K562 (cell line): Measurements from ENCODE around the gene GYPC. TPM values are rescaled to one million over a fixed set of nuclear protein-coding genes. Genes with fewer than 3 reads are reported as not detected.

Experiments used
- ATAC-seq: fragments of 200-7000 bp; cut with Tn5 transposase; 3 replicates; pipeline ENCODE4 v1.9.1; 2020; ENCODE audit warnings: moderate library complexity
- BruUV-seq: library from RNA; stranded (reverse); fragments of 400-500 nt; replicated peaks from 2 replicates; lab custom pipeline; 2021; lab: Mats Ljungman, UMichigan
- CTCF ChIA-PET: fragments of 300-600 bp; formaldehyde crosslinking; extraction: SDS; loops from one replicate; lab custom pipeline; 2021; ENCODE audit warnings: low intra/inter-chr PET ratio; lab: Yijun Ruan, JAX
- POLR2A ChIA-PET: fragments of 300-600, 350-650 bp; sonication (Branson Sonifier 250); formaldehyde crosslinking; extraction: SDS; loops from one replicate; lab custom pipeline; 2021; ENCODE audit warnings: antibody characterized with exemption, inconsistent platforms; lab: Yijun Ruan, JAX
- DNase-seq, 4 experiments: peaks; one replicate each; pipeline versions ENCODE4 v3.0.0 to v3.0.0-alpha.2; 2011 to 2018; ENCODE audit warnings: low spot score in 3 of 4, mixed read lengths in 3 of 4; ENCODE audit errors: extremely low read depth in 1 of 4
- FAIRE-seq: peaks from 2 replicates; lab custom pipeline; 2011; peaks lifted over from hg19 to GRCh38; lab: Jason Lieb, UNC
- H2AFZ ChIP-seq: 2 replicates; pipeline ENCODE4 v1.6.0; 2011; ENCODE audit warnings: low read depth, low read length, control low read depth, inconsistent platforms
- H3K27ac ChIP-seq: fragments of 200-600 bp; 3 replicates; pipeline ENCODE4 v1.8.0; 2011; ENCODE audit warnings: low read depth, mild to moderate bottlenecking, control low read depth, inconsistent platforms, low read length, moderate library complexity, mixed read lengths; ENCODE audit errors: extremely low read depth
- H3K27me3 ChIP-seq, 2 experiments: fragments of 300-600 bp in 1 of 2; 2 replicates in 1 of 2; 3 replicates in 1 of 2; pipeline versions ENCODE4 v1.6.0 to v1.8.0; 2011; ENCODE audit warnings: inconsistent platforms in 2 of 2, low read length in 2 of 2, mild to moderate bottlenecking in 1 of 2, mixed read lengths in 1 of 2, moderate library complexity in 1 of 2; ENCODE audit not compliant: control insufficient read depth in 2 of 2, insufficient read depth in 2 of 2
- H3K36me3 ChIP-seq: fragments of 300-600 bp; 3 replicates; pipeline ENCODE4 v1.8.0; 2011; ENCODE audit warnings: mild to moderate bottlenecking, low read length, inconsistent platforms; ENCODE audit not compliant: control insufficient read depth, insufficient read depth
- H3K4me1 ChIP-seq, 2 experiments: fragments of 200-600 bp in 1 of 2; replicated peaks in 1 of 2; 2 replicates in 1 of 2; 3 replicates in 1 of 2; pipeline versions ENCODE4 v1.5.1 to v1.8.0; 2011; ENCODE audit warnings: inconsistent platforms in 2 of 2, low read length in 2 of 2, mild to moderate bottlenecking in 1 of 2, mixed read lengths in 1 of 2, moderate library complexity in 1 of 2; ENCODE audit not compliant: control insufficient read depth in 2 of 2, insufficient read depth in 2 of 2
- H3K4me2 ChIP-seq: 2 replicates; pipeline ENCODE4 v1.6.1; 2011; ENCODE audit warnings: low read length, control low read depth, inconsistent platforms, mixed read lengths; ENCODE audit not compliant: insufficient read depth
- H3K4me3 ChIP-seq: fragments of 200-600 bp; sonication (generic), shearing (Covaris generic); 2 replicates; pipeline ENCODE4 v1.5.1; 2016; ENCODE audit warnings: control low read depth, inconsistent platforms
- H3K79me2 ChIP-seq: fragments of 200-600 bp; 3 replicates; pipeline ENCODE4 v1.8.0; 2011; ENCODE audit warnings: low read length, inconsistent platforms; ENCODE audit not compliant: control insufficient read depth, insufficient read depth
- H3K9ac ChIP-seq, 2 experiments: 2 replicates each; pipeline versions ENCODE4 v1.6.0 to v1.6.1; 2011; ENCODE audit warnings: low read depth in 2 of 2, low read length in 2 of 2, control low read depth in 1 of 2, inconsistent platforms in 1 of 2, mild to moderate bottlenecking in 1 of 2, mixed read lengths in 1 of 2; ENCODE audit not compliant: insufficient read depth in 1 of 2
- H3K9me1 ChIP-seq: one replicate; pipeline ENCODE4 v1.6.0; 2011; ENCODE audit warnings: inconsistent platforms, mild to moderate bottlenecking, low read length, moderate library complexity; ENCODE audit not compliant: control insufficient read depth, insufficient read depth
- H3K9me3 ChIP-seq: replicated peaks from 2 replicates; pipeline ENCODE4 v1.5.1; 2011; ENCODE audit warnings: low read depth, low read length, inconsistent platforms; ENCODE audit not compliant: control insufficient read depth, insufficient read depth
- H4K20me1 ChIP-seq: replicated peaks from 2 replicates; pipeline ENCODE4 v1.6.1; 2011; ENCODE audit warnings: low read length, inconsistent platforms, mixed read lengths; ENCODE audit not compliant: control insufficient read depth, insufficient read depth
- BMI1 ChIP-seq: fragments of 150-350 bp; IDR thresholded peaks from 2 replicates; pipeline ENCODE4 v1.6.1; 2014; ENCODE audit warnings: low read length
- BRD4 ChIP-seq: fragments of 200-600 bp; sonication (generic); IDR thresholded peaks from 2 replicates; pipeline ENCODE4 v1.6.1; 2017; ENCODE audit warnings: inconsistent platforms
- FOSL1 ChIP-seq: fragments of 200-800 bp; sonication (Bioruptor generic); conservative IDR thresholded peaks from 2 replicates; pipeline ENCODE4 v1.6.1; 2016; ENCODE audit warnings: missing genetic modification characterization, missing compliant biosample characterization
- NKRF ChIP-seq: fragments of 450-650 bp; IDR thresholded peaks from 2 replicates; pipeline ENCODE4 v1.6.1; 2016; ENCODE audit warnings: borderline replicate concordance
- NR2C2 ChIP-seq, 2 experiments: fragments of 200-800 bp in 1 of 2; sonication (Bioruptor generic) in 1 of 2; sonication (generic) in 1 of 2; formaldehyde crosslinking in 1 of 2; IDR thresholded peaks; 2 replicates each; pipeline versions ENCODE4 v1.6.1 to v1.8.0; 2016 to 2022; ENCODE audit warnings: mild to moderate bottlenecking in 1 of 2, missing compliant biosample characterization in 1 of 2, missing genetic modification characterization in 1 of 2, missing genetic modification reagents in 1 of 2
- PRPF4 ChIP-seq: fragments of 200-400 bp; formaldehyde crosslinking; IDR thresholded peaks from one replicate; pipeline ENCODE4 v1.6.1; 2017; ENCODE audit warnings: low read length, low read depth, mild to moderate bottlenecking; ENCODE audit not compliant: insufficient read depth, poor library complexity, severe bottlenecking
- SMAD3 ChIP-seq: fragments of 450-650 bp; formaldehyde crosslinking; conservative IDR thresholded peaks from 2 replicates; pipeline ENCODE4 v1.4.0; 2020; ENCODE audit warnings: mild to moderate bottlenecking
- SMC3 ChIP-seq: conservative IDR thresholded peaks from 2 replicates; pipeline ENCODE4 v1.6.1; 2011; ENCODE audit warnings: low read depth, low read length, improper control_type of control experiment; ENCODE audit not compliant: insufficient read depth
- TRIM25 ChIP-seq: fragments of 450-650 bp; IDR thresholded peaks from 2 replicates; pipeline ENCODE4 v1.7.0; 2016; ENCODE audit warnings: borderline replicate concordance
- U2AF1 ChIP-seq: fragments of 200-400 bp; formaldehyde crosslinking; optimal IDR thresholded peaks from 2 replicates; pipeline ENCODE3; 2017; ENCODE audit warnings: mild to moderate bottlenecking, low read depth, low read length, moderate library complexity
- ZBTB17 ChIP-seq: fragments of 450-650 bp; formaldehyde crosslinking; IDR thresholded peaks from 2 replicates; pipeline ENCODE4 v1.4.0; 2020; ENCODE audit warnings: mild to moderate bottlenecking
- ZBTB49 ChIP-seq: sonication (generic); formaldehyde crosslinking; IDR thresholded peaks from 2 replicates; pipeline ENCODE4 v1.8.0; 2022; ENCODE audit warnings: missing genetic modification reagents, mild to moderate bottlenecking, borderline replicate concordance
- ZKSCAN1 ChIP-seq: fragments of 150-350 bp; IDR thresholded peaks from 2 replicates; pipeline ENCODE4 v1.6.1; 2016; ENCODE audit warnings: low read depth, low read length
- ZNF668 ChIP-seq: fragments of 250-450 bp; sonication (Bioruptor Pico); IDR thresholded peaks from 2 replicates; pipeline ENCODE4 v1.8.0; 2022; ENCODE audit warnings: mild to moderate bottlenecking, inconsistent platforms
- WGBS: fragments of 100-300 bp; shearing (Covaris generic); methylation state at CpG from one replicate; pipeline ENCODE4 v1.1.6; 2016; ENCODE audit warnings: low coverage, mixed read lengths; ENCODE audit not compliant: insufficient coverage; ENCODE audit errors: missing lambda C conversion rate; 5-methylcytosine and 5-hydroxymethylcytosine counted together
- in situ Hi-C: fragments of 300-500 bp; cut with MboI; formaldehyde crosslinking; loops from 4 replicates; pipeline ENCODE4 v1.15.0; 2018; ENCODE audit warnings: inconsistent platforms, mixed read lengths
- intact Hi-C: fragments of 100-400 bp; cut with micrococcal nuclease; formaldehyde crosslinking; loops from 2 replicates; pipeline ENCODE4 v1.14.2; 2022
- polyA plus RNA-seq, 8 experiments: library from polyadenylated mRNA; depleted of rRNA in 4 of 8; stranded (reverse) in 5 of 8; unstranded in 3 of 8; fragments of >200 nt; fragmentation: Nextera tagmentation in 2 of 8; fragmentation: Illumina TruSeq in 1 of 8; extraction: Ambion mirVana in 2 of 8; extraction: Trizol in 1 of 8; gene quantifications; 2 replicates each; pipeline versions ENCODE4 v1.2.1 to v1.2.3, GENCODE V29; 2011 to 2014; ENCODE audit warnings: inconsistent platforms in 1 of 8, missing spikeins in 1 of 8
- total RNA-seq, 7 experiments: library from RNA; depleted of rRNA in 6 of 7; stranded (reverse); fragments of >200 nt in 6 of 7; fragmentation: Illumina TruSeq in 2 of 7; extraction: Trizol in 2 of 7; gene quantifications; 2 replicates each; pipeline versions ENCODE4 v1.2.1 to v1.2.3, GENCODE V29; 2011 to 2021; ENCODE audit warnings: low replicate concordance in 1 of 7

The GYPC gene
- total and polyA plus RNA-seq, 9 of the 15 experiments (the other 6 are each of a cell fraction or from before 2014, with no cell fraction given) = 50.6 to 282 (median 194) TPM

GRCh38 chr2:126704434-126705160 is 48.6 kb downstream of the GYPC start (continued):
- TF ChIP-seq NKRF (no peak), BMI1 (no peak), BRD4 (no peak), ZNF668 (CRISPR knock-in tag) (no peak), NR2C2 (CRISPR knock-in tag; IDR thresholded peaks at IDR 0.05) (no peak), NR2C2 (tag; IDR thresholded peaks at IDR 0.05) (no peak), ZKSCAN1 (no peak)
- TF ChIP-seq, all 486 proteins: peak for 0

GRCh38 chr2:126707191-126707590 is 51.2 kb downstream of the GYPC start:
- Histone ChIP-seq H3K27ac (no peak overlapping the region), H3K9me3 (no peaks in the 10 kb centered on the region), H2AFZ (no peak overlapping the region), H3K9me1 (no peaks in the 10 kb centered on the region), H3K9ac (no peak overlapping the region), H3K4me2 (no peak overlapping the region), H3K36me3 (no peaks in the 10 kb centered on the region), H3K4me3 (no peak overlapping the region), H3K79me2 (no peaks in the 10 kb centered on the region), H3K4me1 (no peaks in the 10 kb centered on the region), H3K27me3 (peaks cover 4% of the 10 kb centered on the region in 2 experiments; a peak in 3 of 5 replicates), H4K20me1 (no peaks in the 10 kb centered on the region)
- ATAC-seq (no peak), DNase-seq (no peak), FAIRE-seq (no peak)
- ChIA-PET POLR2A (interaction anchor here (0.7 kb wide), 1 partner anchor 82 kb away, joined by 4 read pairs; no protein-coding TSS in a partner anchor), CTCF (no interaction called here)
- BruUV-seq = no TSS peak
- in situ Hi-C loops = no loop called here
- intact Hi-C loops = no loop called here
- WGBS = 0% methylated on average over 1 of the region's 1 CpG
- TF ChIP-seq TRIM25 (no peak), FOSL1 (no peak), SMC3 (no peak), ZBTB17 (CRISPR knock-in tag) (no peak), PRPF4 (no peak), SMAD3 (CRISPR knock-in tag) (no peak), U2AF1 (no peak), ZBTB49 (no peak)
